Measurements from ENCODE around the gene GORASP2. TPM values are rescaled to one million over a fixed set of nuclear protein-coding genes. Genes with fewer than 3 reads are reported as not detected.

GORASP2 gene
- total and polyA plus RNA-seq, 3 experiments from 2014 or later = 70.7 to 101 (median 80.9) TPM

DNA sequence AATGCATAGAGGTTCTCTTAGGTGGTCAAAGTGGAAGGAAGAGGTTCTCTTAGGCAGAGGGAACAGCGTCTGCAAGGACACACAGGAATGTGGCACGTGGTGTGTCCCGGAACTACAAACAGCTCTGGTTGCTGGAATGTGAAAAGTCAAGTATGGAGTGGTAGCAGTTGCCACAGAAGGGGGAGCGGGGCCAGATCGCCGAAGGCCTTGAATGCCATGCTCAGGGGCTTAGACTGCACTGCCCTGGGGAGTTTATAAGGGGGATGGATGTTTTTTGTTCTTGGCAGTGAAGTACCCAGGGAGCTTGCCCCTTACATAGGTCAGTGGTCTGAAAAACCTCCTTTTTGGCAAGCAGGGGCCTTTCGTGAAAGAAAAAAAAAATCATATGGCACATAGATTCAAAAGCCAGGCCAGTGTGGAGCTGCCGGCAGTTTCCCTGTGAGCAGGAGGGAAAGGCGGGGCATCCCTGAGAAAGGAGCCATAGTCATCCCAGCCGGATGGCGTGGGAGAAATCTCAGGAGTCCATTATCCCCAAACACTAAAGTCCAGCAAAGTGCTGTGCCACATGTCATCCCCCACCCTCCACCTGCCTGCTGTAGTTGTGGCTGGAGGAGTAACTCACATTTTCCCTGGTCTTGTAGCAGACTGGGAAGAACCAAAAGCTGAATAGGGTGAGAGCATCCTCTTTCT lies 45.4 kb downstream of the GORASP2 start:
- POLR2A ChIA-PET = no interaction called here
- Histone ChIP-seq H3K27me3 (ENCODE audit: insufficient read depth, low read length, poor library complexity, severe bottlenecking) (no peaks in the 10 kb centered on the region), H3K9me3 (ENCODE audit: low read length) (no peaks in the 10 kb centered on the region), H3K36me3 (ENCODE audit: insufficient read depth, low read length) (no peaks in the 10 kb centered on the region), H3K27ac (ENCODE audit: low read depth, low read length) (no peak overlapping the region), H3K4me1 (ENCODE audit: insufficient read depth, low read length) (peaks cover 5% of the 10 kb centered on the region), H3K4me3 (ENCODE audit: low read length) (peak overlapping the region; percentile 73)
- H3K4me1 Mint-ChIP-seq = peaks cover 10 to 12% (median 11%) of the 10 kb centered on the region in 3 donors
- no peaks in the 10 kb centered on the region for H3K36me3 Mint-ChIP-seq
- no peak for DNase-seq
- no peaks in the 10 kb centered on the region for H3K27me3 Mint-ChIP-seq
- H3K27ac Mint-ChIP-seq = peak overlapping the region in 5 of 8 donors; percentile 19 to 85 (median 60)
- no peaks in the 10 kb centered on the region for H3K9me3 Mint-ChIP-seq
- CTCF ChIA-PET = interaction anchor here (0.8 to 2.0 kb wide), 5 partner anchors 18 to 442 kb away, joined by 4 to 9 read pairs (median 5); partner anchors contain the start of gene GORASP2
- H3K4me3 Mint-ChIP-seq = peak overlapping the region; percentile 68 to 87 (median 81)

DNA sequence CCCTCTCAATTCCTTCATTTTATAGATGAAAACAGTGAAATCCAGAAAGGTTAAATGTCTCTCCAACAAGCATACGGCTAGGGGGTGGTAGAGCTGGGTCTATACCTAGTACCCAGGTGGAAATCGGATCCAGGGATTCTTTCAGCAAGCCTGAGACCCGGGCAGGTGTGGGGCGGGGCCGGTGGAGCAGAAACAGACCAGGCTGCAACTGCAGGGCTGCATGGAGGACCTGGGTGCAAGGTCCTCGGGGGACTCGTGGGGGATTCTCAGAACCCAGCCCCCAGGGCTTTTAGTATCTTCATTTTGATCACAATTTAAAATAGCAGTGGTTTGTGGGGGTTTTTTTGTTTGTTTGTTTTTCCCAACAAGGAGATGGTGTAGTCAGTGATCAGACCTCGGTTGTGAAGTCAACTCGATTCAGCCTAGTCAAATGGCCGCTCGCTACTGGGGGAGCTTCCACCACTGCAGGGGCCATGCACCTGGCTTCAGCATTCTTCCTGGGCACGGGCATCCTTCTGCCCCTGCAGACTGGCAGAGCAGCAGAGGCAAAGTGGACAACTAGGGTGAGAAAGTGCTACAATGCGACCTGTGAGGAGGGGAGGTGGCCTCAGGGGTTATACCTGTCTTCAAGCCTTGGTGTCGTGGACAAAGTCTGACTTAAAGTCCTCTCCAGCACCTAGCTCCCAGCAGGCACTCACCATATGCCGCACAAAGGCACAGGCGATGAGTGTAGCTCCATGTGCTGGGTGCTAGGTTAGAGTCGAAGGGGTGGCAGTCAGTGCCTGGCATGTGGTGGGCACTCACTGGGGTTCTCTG lies 46.3 kb downstream of the GORASP2 start:
- peak overlapping the region in 4 of 7 donors; percentile 23 to 84 (median 52) for H3K4me3 Mint-ChIP-seq
- POLR2A ChIA-PET = no interaction called here
- no peaks in the 10 kb centered on the region for H3K9me3 ChIP-seq (ENCODE audit: low read length)

DNA sequence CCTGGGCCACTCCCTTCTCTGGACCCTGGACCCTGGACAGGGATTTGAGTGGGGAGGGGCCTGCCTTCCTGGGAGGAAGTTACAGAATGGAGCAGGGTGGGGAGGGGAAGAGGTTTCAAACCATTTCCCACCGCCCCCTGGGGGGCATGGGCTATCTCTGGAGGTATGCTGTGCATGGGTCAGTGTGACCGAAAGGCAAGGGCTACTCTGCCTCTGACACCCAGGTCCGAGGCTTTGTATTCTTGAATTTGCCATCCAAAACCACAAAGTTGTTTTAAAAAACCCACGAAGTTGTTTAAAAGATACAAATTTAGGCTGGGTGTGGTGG lies 46.9 kb downstream of the GORASP2 start:
- ChIA-PET CTCF (interaction anchor here (1.3 kb wide), 1 partner anchor 440 kb away, joined by 8 read pairs; no protein-coding TSS in a partner anchor), POLR2A (no interaction called here)
- H3K27ac Mint-ChIP-seq = peak overlapping the region in 1 of 8 donors; percentile 52
- no peaks in the 10 kb centered on the region for H3K27me3 Mint-ChIP-seq
- no peaks in the 10 kb centered on the region for H3K36me3 Mint-ChIP-seq
- Histone ChIP-seq H3K36me3 (ENCODE audit: insufficient read depth, low read length) (no peaks in the 10 kb centered on the region), H3K4me3 (ENCODE audit: low read length) (no peak overlapping the region), H3K27ac (ENCODE audit: low read depth, low read length) (no peak overlapping the region), H3K27me3 (ENCODE audit: insufficient read depth, low read length, poor library complexity, severe bottlenecking) (no peaks in the 10 kb centered on the region), H3K4me1 (ENCODE audit: insufficient read depth, low read length) (peaks cover 5% of the 10 kb centered on the region), H3K9me3 (ENCODE audit: low read length) (no peaks in the 10 kb centered on the region)
- peaks cover 10 to 12% (median 11%) of the 10 kb centered on the region in 3 donors for H3K4me1 Mint-ChIP-seq
- H3K9me3 Mint-ChIP-seq = no peaks in the 10 kb centered on the region
- no peak for DNase-seq
- no peak overlapping the region for H3K4me3 Mint-ChIP-seq

More for the DNA sequence above, 46.3 kb downstream of the GORASP2 start:
- H3K4me3 ChIP-seq (ENCODE audit: low read length) = no peak overlapping the region
- H3K27me3 Mint-ChIP-seq = no peaks in the 10 kb centered on the region
- H3K4me1 ChIP-seq (ENCODE audit: insufficient read depth, low read length) = peaks cover 5% of the 10 kb centered on the region
- H3K27ac ChIP-seq (ENCODE audit: low read depth, low read length) = no peak overlapping the region
- CTCF ChIA-PET = interaction anchor here (0.9 to 1.4 kb wide), 3 partner anchors 112 to 441 kb away, joined by 4 to 9 read pairs (median 5); no protein-coding TSS in a partner anchor
- no peaks in the 10 kb centered on the region for H3K27me3 ChIP-seq (ENCODE audit: insufficient read depth, low read length, poor library complexity, severe bottlenecking)
- H3K36me3 ChIP-seq (ENCODE audit: insufficient read depth, low read length) = no peaks in the 10 kb centered on the region
- H3K9me3 Mint-ChIP-seq = no peaks in the 10 kb centered on the region
- H3K4me1 Mint-ChIP-seq = peaks cover 10 to 12% (median 11%) of the 10 kb centered on the region in 3 donors
- peak overlapping the region in 1 of 8 donors; percentile 52 for H3K27ac Mint-ChIP-seq
- no peaks in the 10 kb centered on the region for H3K36me3 Mint-ChIP-seq
- DNase-seq = no peak

DNA sequence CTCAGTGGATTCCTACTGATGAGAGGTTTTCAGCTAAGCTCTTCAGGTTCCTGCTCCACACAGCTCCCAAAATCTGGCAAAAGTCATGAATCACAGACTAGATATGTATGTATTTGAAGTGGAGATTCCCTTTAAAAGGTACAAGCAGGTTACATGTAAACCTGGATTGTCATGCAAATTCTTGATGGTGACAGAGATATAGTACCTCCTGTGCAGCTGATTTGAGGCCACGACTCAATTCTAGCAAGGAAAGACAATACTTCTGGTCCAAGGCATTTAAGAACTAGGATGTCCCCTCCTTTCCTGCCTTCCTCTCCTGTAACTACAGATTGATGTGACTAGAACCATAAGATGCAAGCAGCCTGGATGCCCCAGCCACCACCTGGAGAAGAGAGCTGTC lies 55.0 kb downstream of the GORASP2 start:
- H3K4me1 Mint-ChIP-seq = no peaks in the 10 kb centered on the region
- Histone ChIP-seq H3K27me3 (ENCODE audit: insufficient read depth, low read length, poor library complexity, severe bottlenecking) (no peaks in the 10 kb centered on the region), H3K27ac (ENCODE audit: low read depth, low read length) (no peak overlapping the region), H3K4me1 (ENCODE audit: insufficient read depth, low read length) (no peaks in the 10 kb centered on the region), H3K4me3 (ENCODE audit: low read length) (no peak overlapping the region), H3K36me3 (ENCODE audit: insufficient read depth, low read length) (no peaks in the 10 kb centered on the region), H3K9me3 (ENCODE audit: low read length) (no peaks in the 10 kb centered on the region)
- no peaks in the 10 kb centered on the region for H3K27me3 Mint-ChIP-seq
- no peaks in the 10 kb centered on the region for H3K9me3 Mint-ChIP-seq
- no peak overlapping the region for H3K4me3 Mint-ChIP-seq
- CTCF ChIA-PET = interaction anchor here (1.3 kb wide), 1 partner anchor 11 kb away, joined by 4 read pairs; no protein-coding TSS in a partner anchor
- no peak for DNase-seq
- peaks cover 0 to 9% (median 1%) of the 10 kb centered on the region in 3 donors for H3K36me3 Mint-ChIP-seq
- H3K27ac Mint-ChIP-seq = no peak overlapping the region
- POLR2A ChIA-PET = no interaction called here

DNA sequence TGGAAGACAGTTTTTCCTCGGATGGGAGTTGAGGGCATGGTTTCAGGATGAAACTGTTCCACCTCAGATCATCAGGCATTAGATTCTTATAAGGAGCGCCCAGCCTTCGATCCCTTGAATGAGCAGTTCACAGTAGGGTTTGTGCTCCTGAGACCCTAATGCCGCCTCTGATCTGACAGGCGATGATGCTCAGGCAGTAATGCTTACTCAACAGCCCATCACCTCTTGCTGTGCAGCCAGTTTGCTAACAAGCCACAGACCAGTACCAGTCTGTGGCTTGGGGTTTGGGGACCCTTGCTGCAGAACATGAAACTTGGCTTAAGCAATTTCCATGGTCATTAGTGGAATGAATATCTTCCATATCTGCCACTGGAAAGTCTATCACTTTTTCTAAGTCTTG lies 56.4 kb downstream of the GORASP2 start:
- Mint-ChIP-seq H3K4me1 (no peaks in the 10 kb centered on the region), H3K27me3 (no peaks in the 10 kb centered on the region), H3K9me3 (no peaks in the 10 kb centered on the region), H3K4me3 (no peak overlapping the region), H3K36me3 (peaks cover 0 to 9% (median 1%) of the 10 kb centered on the region in 3 donors), H3K27ac (no peak overlapping the region)
- Histone ChIP-seq H3K27ac (ENCODE audit: low read depth, low read length) (no peak overlapping the region), H3K4me3 (ENCODE audit: low read length) (no peak overlapping the region), H3K36me3 (ENCODE audit: insufficient read depth, low read length) (no peaks in the 10 kb centered on the region), H3K9me3 (ENCODE audit: low read length) (no peaks in the 10 kb centered on the region), H3K27me3 (ENCODE audit: insufficient read depth, low read length, poor library complexity, severe bottlenecking) (no peaks in the 10 kb centered on the region), H3K4me1 (ENCODE audit: insufficient read depth, low read length) (no peaks in the 10 kb centered on the region)
- DNase-seq = no peak
- POLR2A ChIA-PET = no interaction called here
- CTCF ChIA-PET = no interaction called here

DNA sequence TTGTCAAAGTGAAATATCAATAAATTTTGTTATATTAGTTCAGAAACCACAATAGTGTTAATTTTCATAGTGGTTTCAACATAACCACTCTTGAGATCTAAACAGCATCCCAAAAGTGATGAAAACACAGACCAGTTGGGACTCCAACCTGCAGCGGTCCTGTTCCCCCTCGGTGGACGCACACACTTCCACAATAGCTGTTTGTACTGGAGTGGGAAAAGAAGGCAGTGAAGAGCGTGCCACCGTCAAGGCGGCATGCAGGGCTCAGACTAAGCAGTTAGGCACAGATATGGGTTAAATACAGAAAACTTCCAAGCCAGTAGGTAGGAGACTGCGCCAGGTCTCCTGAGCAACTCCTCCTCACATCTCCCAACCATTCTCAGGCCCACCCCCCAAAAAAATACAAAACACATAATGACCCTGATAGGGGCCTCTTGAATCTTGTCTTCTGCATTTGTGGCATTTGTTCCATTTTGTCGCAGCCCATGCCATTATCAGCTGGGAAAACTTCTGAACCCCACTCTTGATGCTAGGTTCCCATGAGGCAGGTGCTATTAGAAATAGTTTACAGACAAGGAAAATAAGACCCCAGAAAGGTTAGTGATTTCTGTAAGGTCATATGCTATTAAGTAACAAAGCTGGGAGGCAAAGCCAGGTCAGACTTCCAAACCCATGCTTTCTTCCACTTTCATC lies 57.7 kb downstream of the GORASP2 start:
- H3K4me1 ChIP-seq (ENCODE audit: insufficient read depth, low read length) = no peaks in the 10 kb centered on the region
- H3K9me3 Mint-ChIP-seq = no peaks in the 10 kb centered on the region
- peaks cover 0 to 17% (median 6%) of the 10 kb centered on the region in 3 donors for H3K36me3 Mint-ChIP-seq
- DNase-seq = no peak
- H3K27me3 Mint-ChIP-seq = no peaks in the 10 kb centered on the region
- no peak overlapping the region for H3K27ac ChIP-seq (ENCODE audit: low read depth, low read length)
- ChIA-PET CTCF (interaction anchor here (1.4 kb wide), 1 partner anchor 57 kb away, joined by 3 read pairs; no protein-coding TSS in a partner anchor), POLR2A (no interaction called here)
- no peak overlapping the region for H3K4me3 Mint-ChIP-seq
- no peaks in the 10 kb centered on the region for H3K36me3 ChIP-seq (ENCODE audit: insufficient read depth, low read length)
- H3K4me3 ChIP-seq (ENCODE audit: low read length) = no peak overlapping the region
- H3K27me3 ChIP-seq (ENCODE audit: insufficient read depth, low read length, poor library complexity, severe bottlenecking) = no peaks in the 10 kb centered on the region
- H3K27ac Mint-ChIP-seq = peak overlapping the region in 1 of 8 donors; percentile 25
- no peaks in the 10 kb centered on the region for H3K4me1 Mint-ChIP-seq
- H3K9me3 ChIP-seq (ENCODE audit: low read length) = no peaks in the 10 kb centered on the region

DNA sequence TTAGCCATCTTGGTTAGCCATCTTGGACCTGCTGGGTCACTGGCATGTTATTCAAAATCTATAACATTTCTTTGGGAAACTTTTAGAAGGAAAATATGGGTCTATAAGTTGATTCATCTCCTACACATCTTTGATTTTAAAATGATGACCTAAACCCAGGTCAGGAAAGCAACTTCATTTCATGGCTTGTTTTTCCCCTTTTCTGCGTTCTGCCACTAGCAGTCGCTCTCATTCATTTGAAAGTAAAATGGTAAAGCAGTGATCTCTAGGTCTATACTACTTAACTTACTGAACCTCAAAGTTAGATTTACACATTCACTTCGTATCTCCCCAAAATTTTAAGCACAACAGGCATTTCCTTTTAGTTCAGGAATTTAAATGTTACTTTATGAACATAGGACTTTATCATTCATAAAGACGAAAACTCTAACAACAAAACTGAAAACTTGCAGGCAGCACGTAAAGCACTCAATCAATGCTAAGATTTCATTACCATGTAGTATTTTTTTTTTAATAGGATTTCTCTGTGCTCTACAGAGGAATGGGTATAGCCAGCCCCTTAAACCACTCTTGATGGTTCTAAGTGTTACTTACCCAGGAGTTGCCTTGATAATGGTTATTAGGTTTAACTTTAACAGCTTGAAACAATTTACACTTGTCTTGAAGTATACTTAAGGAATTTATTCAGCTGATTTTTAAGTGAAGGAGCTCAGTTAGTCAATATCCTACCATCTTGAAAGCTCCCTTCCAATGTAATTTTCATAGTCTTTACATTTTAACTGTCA lies 62.5 kb downstream of the GORASP2 start:
- H3K4me1 ChIP-seq (ENCODE audit: insufficient read depth, low read length) = no peaks in the 10 kb centered on the region
- no peaks in the 10 kb centered on the region for H3K4me1 Mint-ChIP-seq
- H3K27ac ChIP-seq (ENCODE audit: low read depth, low read length) = no peak overlapping the region
- peak overlapping the region in 1 of 8 donors; percentile 50 for H3K27ac Mint-ChIP-seq
- ChIA-PET POLR2A (no interaction called here), CTCF (no interaction called here)
- H3K9me3 ChIP-seq (ENCODE audit: low read length) = no peaks in the 10 kb centered on the region
- H3K4me3 ChIP-seq (ENCODE audit: low read length) = no peak overlapping the region
- no peaks in the 10 kb centered on the region for H3K27me3 Mint-ChIP-seq
- H3K27me3 ChIP-seq (ENCODE audit: insufficient read depth, low read length, poor library complexity, severe bottlenecking) = no peaks in the 10 kb centered on the region
- H3K36me3 ChIP-seq (ENCODE audit: insufficient read depth, low read length) = peaks cover 6% of the 10 kb centered on the region
- DNase-seq = no peak
- peaks cover 0 to 54% (median 11%) of the 10 kb centered on the region in 3 donors for H3K36me3 Mint-ChIP-seq
- no peaks in the 10 kb centered on the region for H3K9me3 Mint-ChIP-seq
- no peak overlapping the region for H3K4me3 Mint-ChIP-seq

All from CD8-positive, alpha-beta memory T cell (primary cell).